22Rv1 (cell line): ENCODE data around the gene CFAP46.

Experiments
- H3K27ac ChIP-seq: fragments of 450-650 bp; 2 replicates; pipeline ENCODE4 v1.5.1; 2017
- CTCF ChIP-seq: fragments of 450-650 bp; IDR thresholded peaks from 2 replicates; pipeline ENCODE4 v1.5.1; 2017; ENCODE audit warnings: mild to moderate bottlenecking
- ZFX ChIP-seq: fragments of 450-650 bp; IDR thresholded peaks from 2 replicates; pipeline ENCODE4 v1.6.1; 2017; ENCODE audit warnings: antibody characterized with exemption, borderline replicate concordance

The CFAP46 gene

GRCh38 chr10:132781556-132781955, 160.8 kb downstream of the CFAP46 start:
- no peak overlapping the region for H3K27ac ChIP-seq
- TF ChIP-seq ZFX = no peak
- TF ChIP-seq CTCF = no peak

GRCh38 chr10:132780356-132780755, 162.0 kb downstream of the CFAP46 start:
- TF ChIP-seq CTCF (no peak), ZFX (no peak)
- H3K27ac ChIP-seq = no peak overlapping the region

GRCh38 chr10:132779549-132780294, 162.6 kb downstream of the CFAP46 start:
- H3K27ac ChIP-seq = no peak overlapping the region
- no peak for TF ChIP-seq ZFX
- no peak for TF ChIP-seq CTCF

- H3K27ac ChIP-seq = no peak overlapping the region
- TF ChIP-seq ZFX (no peak), CTCF (no peak)
Observed at GRCh38 chr10:132777441-132777840, 164.9 kb downstream of the CFAP46 start.

- TF ChIP-seq CTCF (no peak), ZFX (no peak)
- no peak overlapping the region for H3K27ac ChIP-seq
Observed at GRCh38 chr10:132776821-132777220, 165.5 kb downstream of the CFAP46 start.

- TF ChIP-seq ZFX (no peak), CTCF (no peak)
- H3K27ac ChIP-seq = no peak overlapping the region
Observed at GRCh38 chr10:132776186-132776585, 166.2 kb downstream of the CFAP46 start.
